H1 (cell line): ENCODE measurements around the gene HOXB6. TPM values are rescaled to one million over a fixed set of nuclear protein-coding genes. Genes with fewer than 3 reads are reported as not detected.

ENCODE experiments used
- CTCF ChIA-PET: fragments of 300-600 bp; sonication (Branson Sonifier 250); formaldehyde crosslinking; loops from one replicate; lab custom pipeline; 2021; ENCODE audit not compliant: partially characterized antibody; lab: Charles Lee
- POLR2A ChIA-PET: fragments of 300-600 bp; sonication (Branson Sonifier 250); formaldehyde crosslinking; loops from one replicate; lab custom pipeline; 2021; ENCODE audit warnings: inconsistent platforms; ENCODE audit not compliant: partially characterized antibody; lab: Charles Lee
- DNase-seq, 2 experiments: peaks; one replicate each; pipeline versions ENCODE4 v3.0.0 to v3.0.0-alpha.2; 2010 to 2022; ENCODE audit warnings: low spot score in 2 of 2, low read depth in 1 of 2, mixed read lengths in 1 of 2
- FAIRE-seq: peaks from 2 replicates; lab custom pipeline; 2011; peaks lifted over from hg19 to GRCh38; lab: Jason Lieb, UNC
- H2AFZ ChIP-seq: 2 replicates; pipeline ENCODE4 v1.8.1; 2012; ENCODE audit warnings: low read length, inconsistent platforms
- H2AK5ac ChIP-seq: 2 replicates; pipeline ENCODE4 v1.6.1; 2013; ENCODE audit warnings: low read depth, low read length
- H2BK120ac ChIP-seq: replicated peaks from 2 replicates; pipeline ENCODE3; 2013; ENCODE audit warnings: low read depth, low read length, inconsistent platforms
- H2BK12ac ChIP-seq: 2 replicates; pipeline ENCODE4 v1.6.1; 2013; ENCODE audit warnings: low read depth, low read length
- H2BK15ac ChIP-seq: 2 replicates; pipeline ENCODE4 v1.6.1; 2013; ENCODE audit warnings: low read length
- H2BK20ac ChIP-seq: 2 replicates; pipeline ENCODE4 v1.6.1; 2013; ENCODE audit warnings: low read length
- H2BK5ac ChIP-seq: 2 replicates; pipeline ENCODE4 v1.6.1; 2013; ENCODE audit warnings: low read depth, low read length
- H3K14ac ChIP-seq: 2 replicates; pipeline ENCODE4 v1.6.1; 2013; ENCODE audit warnings: inconsistent platforms; ENCODE audit not compliant: insufficient read length
- H3K18ac ChIP-seq: 2 replicates; pipeline ENCODE4 v1.6.1; 2013; ENCODE audit warnings: low read length; ENCODE audit errors: extremely low read depth
- H3K23ac ChIP-seq: 2 replicates; pipeline ENCODE4 v1.6.1; 2013; ENCODE audit warnings: inconsistent platforms; ENCODE audit not compliant: insufficient read length
- H3K23me2 ChIP-seq: 2 replicates; pipeline ENCODE4 v1.6.1; 2013; ENCODE audit warnings: low read depth, low read length
- H3K27ac ChIP-seq: 2 replicates; pipeline ENCODE4 v1.6.1; 2011; ENCODE audit warnings: low read depth, low read length, inconsistent platforms
- H3K27me3 ChIP-seq, 4 experiments: replicated peaks in 1 of 4; 1 replicate in 1 of 4; 2 replicates in 3 of 4; pipeline versions ENCODE4 v1.6.1 to v1.8.1; 2011 to 2013; ENCODE audit warnings: low read length in 3 of 4, mild to moderate bottlenecking in 3 of 4, inconsistent platforms in 2 of 4, mixed read lengths in 2 of 4, moderate library complexity in 1 of 4; ENCODE audit not compliant: control insufficient read depth in 3 of 4, insufficient read depth in 3 of 4; ENCODE audit errors: extremely low read depth in 1 of 4
- H3K36me3 ChIP-seq, 4 experiments: 2 replicates each; pipeline versions ENCODE4 v1.6.1 to v1.8.1; 2011 to 2013; ENCODE audit warnings: mild to moderate bottlenecking in 4 of 4, low read length in 3 of 4, moderate library complexity in 2 of 4, control low read depth in 1 of 4, inconsistent platforms in 1 of 4; ENCODE audit not compliant: insufficient read depth in 4 of 4, control insufficient read depth in 2 of 4
- H3K4ac ChIP-seq: replicated peaks from 2 replicates; pipeline ENCODE3; 2013; ENCODE audit warnings: low read length, low read depth, mixed read lengths, inconsistent platforms; ENCODE audit not compliant: insufficient read length
- H3K4me1 ChIP-seq, 4 experiments: replicated peaks in 1 of 4; 1 replicate in 1 of 4; 2 replicates in 3 of 4; pipeline versions ENCODE4 v1.6.1 to v1.8.1; 2011 to 2013; ENCODE audit warnings: low read length in 3 of 4, inconsistent platforms in 2 of 4, mixed read lengths in 1 of 4; ENCODE audit not compliant: insufficient read depth in 4 of 4, control insufficient read depth in 3 of 4
- H3K4me2 ChIP-seq, 2 experiments: 2 replicates each; pipeline versions ENCODE4 v1.6.1 to v1.8.1; 2011 to 2013; ENCODE audit warnings: low read depth in 2 of 2, low read length in 2 of 2, control low read depth in 1 of 2, inconsistent platforms in 1 of 2, mild to moderate bottlenecking in 1 of 2; ENCODE audit not compliant: insufficient read depth in 1 of 2
- H3K4me3 ChIP-seq, 4 experiments: fragments of 200-600, 300-600 bp in 1 of 4; sonication (generic), shearing (Covaris generic), sonication (Bioruptor Twin) in 1 of 4; 2 replicates each; pipeline versions ENCODE4 v1.5.1 to v1.8.1; 2011 to 2016; ENCODE audit warnings: low read length in 4 of 4, low read depth in 3 of 4, control low read depth in 2 of 4, inconsistent platforms in 2 of 4, mild to moderate bottlenecking in 2 of 4, mixed read lengths in 1 of 4, moderate library complexity in 1 of 4; ENCODE audit not compliant: insufficient read depth in 2 of 4; ENCODE audit errors: extremely low read depth in 1 of 4
- H3K56ac ChIP-seq: replicated peaks from 2 replicates; pipeline ENCODE3; 2013; ENCODE audit warnings: low read depth, mild to moderate bottlenecking, mixed read lengths, low read length, inconsistent platforms; ENCODE audit not compliant: insufficient read length
- H3K79me1 ChIP-seq: 2 replicates; pipeline ENCODE4 v1.6.1; 2013; ENCODE audit warnings: low read depth, low read length, control low read depth
- H3K79me2 ChIP-seq, 2 experiments: 2 replicates each; pipeline versions ENCODE4 v1.6.1 to v1.8.1; 2012 to 2013; ENCODE audit warnings: low read length in 2 of 2, mild to moderate bottlenecking in 2 of 2, inconsistent platforms in 1 of 2; ENCODE audit not compliant: insufficient read depth in 2 of 2, control insufficient read depth in 1 of 2
- H3K9ac ChIP-seq, 4 experiments: replicated peaks in 1 of 4; 1 replicate in 1 of 4; 2 replicates in 3 of 4; pipeline versions ENCODE4 v1.6.1 to v1.8.1; 2011 to 2013; ENCODE audit warnings: low read depth in 3 of 4, low read length in 3 of 4, control low read depth in 2 of 4, mild to moderate bottlenecking in 2 of 4, moderate library complexity in 2 of 4, inconsistent platforms in 1 of 4; ENCODE audit errors: extremely low read depth in 1 of 4
- H3K9me3 ChIP-seq, 2 experiments: 2 replicates each; pipeline versions ENCODE4 v1.6.1 to v1.8.1; 2012 to 2013; ENCODE audit warnings: mild to moderate bottlenecking in 2 of 2, moderate library complexity in 2 of 2, control low read depth in 1 of 2, inconsistent platforms in 1 of 2, low read depth in 1 of 2, low read length in 1 of 2, mixed read lengths in 1 of 2; ENCODE audit not compliant: insufficient read depth in 2 of 2
- H4K20me1 ChIP-seq, 2 experiments: replicated peaks in 1 of 2; 2 replicates each; pipeline versions ENCODE3 to v1.8.1; 2011 to 2013; ENCODE audit warnings: inconsistent platforms in 2 of 2, low read length in 2 of 2, mild to moderate bottlenecking in 1 of 2; ENCODE audit not compliant: insufficient read depth in 2 of 2, control insufficient read depth in 1 of 2
- H4K5ac ChIP-seq: 2 replicates; pipeline ENCODE4 v1.6.1; 2013; ENCODE audit warnings: low read length, low read depth, mixed read lengths, inconsistent platforms; ENCODE audit not compliant: insufficient read length
- H4K8ac ChIP-seq: 2 replicates; pipeline ENCODE4 v1.8.0; 2013; ENCODE audit warnings: mild to moderate bottlenecking, moderate library complexity, low read length, inconsistent platforms; ENCODE audit not compliant: insufficient read depth; ENCODE audit errors: extremely low read depth
- H4K91ac ChIP-seq: replicated peaks from 2 replicates; pipeline ENCODE3; 2013; ENCODE audit warnings: low read length, mixed read lengths, inconsistent platforms; ENCODE audit not compliant: insufficient read length
- CTBP2 ChIP-seq: IDR thresholded peaks from 2 replicates; pipeline ENCODE4 v1.7.0; 2011; ENCODE audit warnings: borderline replicate concordance, mild to moderate bottlenecking, moderate library complexity, mixed read lengths, low read length; ENCODE audit not compliant: insufficient read depth, insufficient read length
- EGR1 ChIP-seq: IDR thresholded peaks from 2 replicates; pipeline ENCODE4 v1.6.1; 2011; ENCODE audit warnings: low read depth, low read length, borderline replicate concordance
- EZH2 ChIP-seq: fragments of 200-600 bp; sonication (generic); IDR thresholded peaks from 2 replicates; pipeline ENCODE4 v1.7.1; 2012; ENCODE audit warnings: low read depth, mild to moderate bottlenecking, moderate library complexity, low read length, inconsistent platforms; ENCODE audit not compliant: severe bottlenecking
- KDM1A ChIP-seq: fragments of 200-600, 300-600 bp; sonication (generic); IDR thresholded peaks from 2 replicates; pipeline ENCODE4 v1.7.1; 2016; ENCODE audit warnings: mild to moderate bottlenecking, low read length, borderline replicate concordance
- KDM4A ChIP-seq: IDR thresholded peaks from one replicate; pipeline ENCODE4 v1.7.1; 2012; ENCODE audit warnings: low read depth, mild to moderate bottlenecking, moderate library complexity, low read length, inconsistent platforms; ENCODE audit not compliant: severe bottlenecking
- RNF2 ChIP-seq: fragments of 200-900, 300-1000 bp; sonication (generic); IDR thresholded peaks from 2 replicates; pipeline ENCODE4 v1.7.1; 2016; ENCODE audit warnings: borderline replicate concordance, low read depth, mild to moderate bottlenecking, antibody characterized with exemption, low read length; ENCODE audit not compliant: poor library complexity, severe bottlenecking; ENCODE audit errors: missing control alignments
- SIRT6 ChIP-seq: IDR thresholded peaks from one replicate; pipeline ENCODE4 v1.7.1; 2012; ENCODE audit warnings: low read length, inconsistent platforms
- SUZ12 ChIP-seq: fragments of 200-600 bp; sonication (generic); IDR thresholded peaks from 2 replicates; pipeline ENCODE4 v1.6.1; 2012; ENCODE audit warnings: mild to moderate bottlenecking, inconsistent platforms, low read length, moderate library complexity, mixed read lengths
- YY1 ChIP-seq: IDR thresholded peaks from 2 replicates; pipeline ENCODE4 v1.6.1; 2011; ENCODE audit warnings: low read depth, mild to moderate bottlenecking, low read length
- WGBS, 2 experiments: shearing (Covaris generic) in 1 of 2; methylation state at CpG; one replicate each; pipeline versions ENCODE4 v1.1.6 to v1.1.7; 2013 to 2015; ENCODE audit warnings: low lambda C conversion rate in 2 of 2, mixed read lengths in 2 of 2, inconsistent platforms in 1 of 2, low coverage in 1 of 2, missing lambda C conversion rate in 1 of 2; ENCODE audit not compliant: insufficient replicate concordance in 2 of 2, insufficient coverage in 1 of 2, insufficient read length in 1 of 2; ENCODE audit errors: extremely low coverage in 1 of 2, missing lambda C conversion rate in 1 of 2; 5-methylcytosine and 5-hydroxymethylcytosine counted together
- polyA plus RNA-seq, 7 experiments: library from polyadenylated mRNA; depleted of rRNA in 3 of 7; stranded (reverse) in 5 of 7; unstranded in 2 of 7; fragments of >200 nt in 5 of 7; fragments of 200-250 nt in 2 of 7; gene quantifications; 1 replicate in 5 of 7; 2 replicates in 1 of 7; 4 replicates in 1 of 7; pipeline versions ENCODE4 v1.2.1 to v1.2.3, GENCODE V29; 2011 to 2013; ENCODE audit warnings: missing spikeins in 2 of 7, mixed read lengths in 2 of 7
- total RNA-seq: library from RNA; stranded (reverse); fragmentation: NEBNext Ultra II Directional; extraction: Animal tissue kit (Norgen Biotek cat#: 25700); gene quantifications from 2 replicates; pipeline ENCODE4 v1.2.1, GENCODE V29; 2021

HOXB6 gene
- total and polyA plus RNA-seq, 2 of the 8 experiments (the other 6 are each of a cell fraction or from before 2014, with no cell fraction given): not detected

- Histone ChIP-seq H2AFZ (no peak overlapping the region), H4K8ac (no peak overlapping the region), H3K4me1 (peaks cover 0 to 5% (median 3%) of the 10 kb centered on the region in 4 experiments; a peak in 4 of 7 replicates), H3K18ac (no peak overlapping the region), H3K23me2 (no peaks in the 10 kb centered on the region), H3K36me3 (no peaks in the 10 kb centered on the region; a peak in 1 of 8 replicates), H3K23ac (no peak overlapping the region), H3K4ac (no peak overlapping the region), H4K91ac (no peak overlapping the region), H2BK5ac (no peak overlapping the region), H4K20me1 (peaks cover 13 to 45% of the 10 kb centered on the region in 2 experiments), H2BK20ac (no peak overlapping the region), H3K9ac (no peak overlapping the region), H3K14ac (no peak overlapping the region), H3K79me2 (no peaks in the 10 kb centered on the region), H3K56ac (no peak overlapping the region), H2BK12ac (no peak overlapping the region; the same call in 1 of the 2 replicates), H3K27ac (no peak overlapping the region), H3K79me1 (no peaks in the 10 kb centered on the region), H3K4me3 (no peak overlapping the region), H2BK15ac (no peak overlapping the region), H2AK5ac (no peak overlapping the region), H2BK120ac (no peak overlapping the region), H4K5ac (no peak overlapping the region), H3K9me3 (no peaks in the 10 kb centered on the region), H3K27me3 (peaks cover 99 to 100% (median 100%) of the 10 kb centered on the region in 4 experiments), H3K4me2 (peak overlapping the region in 1 of 2 experiments; percentile 5; a peak in 1 of 4 replicates)
- 5% methylated on average over 24 of the region's 26 CpGs; no CpG with 5 or more reads in 1 of the 2 experiments for WGBS, 2 experiments
- DNase-seq (no peak), FAIRE-seq (no peak)
- ChIA-PET CTCF (interaction anchor here (0.6 to 4.8 kb wide), 4 partner anchors 21 to 114 kb away, joined by 3 to 32 read pairs (median 5); partner anchors contain the start of gene HOXB5), POLR2A (no interaction called here)
- TF ChIP-seq EGR1: peak; percentile 34; the same call in 1 of the 2 replicates
- TF ChIP-seq EZH2: peak; percentile 63
- TF ChIP-seq CTBP2: peak; percentile 92
- TF ChIP-seq KDM1A: no peak
- TF ChIP-seq SIRT6: no peak
- no peak for TF ChIP-seq KDM4A
- TF ChIP-seq RNF2: peak; percentile 96
- 0 out of 2 replicates have a peak, but pooled peaks have one; percentile 7 for TF ChIP-seq YY1
- TF ChIP-seq SUZ12: peak; percentile 88
Observed at GRCh38 chr17:48571024-48571818, 33.6 kb downstream of the HOXB6 start.
